GM12865 (cell line): ENCODE results near the gene MGST1.

Source experiments
- DNase-seq: peaks from one replicate; pipeline ENCODE4 v3.0.0; 2010; ENCODE audit warnings: low read depth
- H3K4me3 ChIP-seq: 2 replicates; pipeline ENCODE4 v1.5.1; 2011; ENCODE audit warnings: mild to moderate bottlenecking, low read depth, low read length, control low read depth
- CTCF ChIP-seq: IDR thresholded peaks from 2 replicates; pipeline ENCODE4 v1.5.1; 2011; ENCODE audit warnings: low read length, control low read depth, low read depth, inconsistent platforms; ENCODE audit not compliant: insufficient read depth; ENCODE audit errors: missing control alignments

MGST1 gene

GRCh38 chr12:16323010-16323409 is 24.4 kb upstream of the MGST1 start:
- H3K4me3 ChIP-seq, result no peak overlapping the region
- no peak for TF ChIP-seq CTCF
- no peak for DNase-seq

GRCh38 chr12:16323638-16324037 is 23.8 kb upstream of the MGST1 start:
- TF ChIP-seq CTCF, result no peak
- H3K4me3 ChIP-seq, result no peak overlapping the region
- no peak for DNase-seq

GRCh38 chr12:16324272-16324671 is 23.2 kb upstream of the MGST1 start:
- TF ChIP-seq CTCF, result no peak
- no peak overlapping the region for H3K4me3 ChIP-seq
- DNase-seq, result no peak

- no peak for DNase-seq
- TF ChIP-seq CTCF, result no peak
- H3K4me3 ChIP-seq, result no peak overlapping the region
These were observed 22.7 kb upstream of the MGST1 start for GRCh38 chr12:16324772-16325171.

GRCh38 chr12:16325426-16325825 is 22.0 kb upstream of the MGST1 start:
- H3K4me3 ChIP-seq, result no peak overlapping the region
- TF ChIP-seq CTCF, result no peak
- DNase-seq, result no peak

GRCh38 chr12:16327963-16328362 is 19.5 kb upstream of the MGST1 start:
- no peak for DNase-seq
- no peak overlapping the region for H3K4me3 ChIP-seq
- TF ChIP-seq CTCF, result no peak

- TF ChIP-seq CTCF, result no peak
- H3K4me3 ChIP-seq, result no peak overlapping the region
- no peak for DNase-seq
These were observed 17.9 kb upstream of the MGST1 start for GRCh38 chr12:16329594-16329993.
